Smooth muscle cell (in vitro differentiated cells): ENCODE results near the gene TMEM18. TPM values are rescaled to one million over a fixed set of nuclear protein-coding genes. Genes with fewer than 3 reads are reported as not detected.

Source experiments
- DNase-seq: peaks from one replicate; lab custom pipeline; 2025; ENCODE audit not compliant: unreplicated experiment; lab: John Stamatoyannopoulos, UW
- H2AFZ ChIP-seq: fragments of 200-600 bp; sonication (generic); 2 replicates; pipeline ENCODE4 v1.6.0; 2016; ENCODE audit warnings: antibody characterized with exemption, low read depth, mild to moderate bottlenecking
- H3F3A ChIP-seq: fragments of 200-600 bp; sonication (generic); 2 replicates; pipeline ENCODE4 v1.6.0; 2017; ENCODE audit warnings: antibody characterized with exemption, low read depth
- H3K27ac ChIP-seq: fragments of 200-600 bp; sonication (generic); 2 replicates; pipeline ENCODE4 v1.5.1; 2016; ENCODE audit warnings: low read depth, mild to moderate bottlenecking
- H3K27me3 ChIP-seq: fragments of 200-600 bp; sonication (generic); 2 replicates; pipeline ENCODE4 v1.6.1; 2016; ENCODE audit warnings: low read depth, mild to moderate bottlenecking
- H3K36me3 ChIP-seq: fragments of 200-600 bp; sonication (generic); 2 replicates; pipeline ENCODE4 v1.5.1; 2016; ENCODE audit warnings: low read depth
- H3K4me1 ChIP-seq: fragments of 200-600 bp; sonication (generic); 2 replicates; pipeline ENCODE4 v1.5.1; 2016; ENCODE audit warnings: low read depth
- H3K4me2 ChIP-seq: fragments of 200-600 bp; sonication (generic); 2 replicates; pipeline ENCODE4 v1.6.0; 2016; ENCODE audit warnings: mild to moderate bottlenecking
- H3K4me3 ChIP-seq: fragments of 200-600 bp; sonication (generic); 2 replicates; pipeline ENCODE4 v1.5.1; 2016; ENCODE audit warnings: mild to moderate bottlenecking
- H3K79me2 ChIP-seq: fragments of 200-600 bp; sonication (generic); 2 replicates; pipeline ENCODE4 v1.6.0; 2016; ENCODE audit warnings: low read depth, mild to moderate bottlenecking
- H3K9ac ChIP-seq: fragments of 200-600 bp; sonication (generic); 2 replicates; pipeline ENCODE4 v1.6.0; 2016; ENCODE audit warnings: low read depth
- H3K9me3 ChIP-seq: fragments of 200-600 bp; sonication (generic); replicated peaks from 2 replicates; pipeline ENCODE4 v1.5.1; 2016; ENCODE audit warnings: low read depth
- H4K20me1 ChIP-seq: fragments of 200-600 bp; sonication (generic); 2 replicates; pipeline ENCODE4 v1.6.0; 2016; ENCODE audit warnings: low read depth
- WGBS: methylation state at CpG from one replicate; pipeline ENCODE4 v1.1.7; 2016; ENCODE audit warnings: low lambda C conversion rate; 5-methylcytosine and 5-hydroxymethylcytosine counted together
- polyA plus RNA-seq: library from polyadenylated mRNA; unstranded; fragments of >200 nt; fragmentation: Nextera tagmentation; extraction: Ambion mirVana; gene quantifications from 2 replicates; pipeline ENCODE4 v1.2.1, GENCODE V29; 2016
- total RNA-seq: library from RNA; depleted of rRNA; stranded (reverse); fragments of >200 nt; gene quantifications from 2 replicates; pipeline ENCODE4 v1.2.3, GENCODE V29; 2014
- TF ChIP-seq, protein P1 (sequence below): fragments of 200-600 bp; sonication (generic); IDR thresholded peaks from 2 replicates; pipeline ENCODE4 v1.5.1; 2017; ENCODE audit warnings: borderline replicate concordance, mild to moderate bottlenecking, antibody characterized with exemption; ENCODE audit not compliant: insufficient read depth, poor library complexity, severe bottlenecking

The TMEM18 gene
- total and polyA plus RNA-seq, 2 experiments from 2014 or later, result 18.3 to 29.1 TPM

DNA sequence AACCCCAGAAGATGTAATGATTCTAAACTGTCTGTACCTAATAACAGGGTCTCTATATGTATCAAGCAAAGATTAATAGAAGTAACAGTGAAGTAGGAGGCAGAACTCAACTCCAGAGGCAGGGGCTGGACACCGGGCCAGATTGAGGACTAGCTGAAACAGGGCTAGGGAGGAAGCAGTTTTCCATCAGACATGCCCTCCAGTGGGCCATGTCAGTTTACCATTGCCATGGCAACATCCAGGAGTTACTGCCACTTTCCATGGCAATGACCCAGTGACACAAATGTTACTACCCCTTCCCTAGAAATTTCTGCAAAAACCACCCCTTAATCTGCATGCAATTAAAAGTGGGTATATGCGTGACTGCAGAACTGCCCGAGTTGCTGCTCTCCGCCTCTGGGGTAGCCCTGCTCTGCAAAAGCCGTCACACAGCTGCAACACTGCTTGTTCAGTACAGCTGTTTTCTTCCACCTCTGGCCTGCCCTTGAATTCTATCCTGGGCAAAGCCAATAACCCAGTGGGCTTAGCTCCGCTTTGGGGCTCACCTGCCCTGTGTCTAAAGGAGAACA, 58.7 kb downstream of the TMEM18 start:
- TF ChIP-seq, protein P1, sequence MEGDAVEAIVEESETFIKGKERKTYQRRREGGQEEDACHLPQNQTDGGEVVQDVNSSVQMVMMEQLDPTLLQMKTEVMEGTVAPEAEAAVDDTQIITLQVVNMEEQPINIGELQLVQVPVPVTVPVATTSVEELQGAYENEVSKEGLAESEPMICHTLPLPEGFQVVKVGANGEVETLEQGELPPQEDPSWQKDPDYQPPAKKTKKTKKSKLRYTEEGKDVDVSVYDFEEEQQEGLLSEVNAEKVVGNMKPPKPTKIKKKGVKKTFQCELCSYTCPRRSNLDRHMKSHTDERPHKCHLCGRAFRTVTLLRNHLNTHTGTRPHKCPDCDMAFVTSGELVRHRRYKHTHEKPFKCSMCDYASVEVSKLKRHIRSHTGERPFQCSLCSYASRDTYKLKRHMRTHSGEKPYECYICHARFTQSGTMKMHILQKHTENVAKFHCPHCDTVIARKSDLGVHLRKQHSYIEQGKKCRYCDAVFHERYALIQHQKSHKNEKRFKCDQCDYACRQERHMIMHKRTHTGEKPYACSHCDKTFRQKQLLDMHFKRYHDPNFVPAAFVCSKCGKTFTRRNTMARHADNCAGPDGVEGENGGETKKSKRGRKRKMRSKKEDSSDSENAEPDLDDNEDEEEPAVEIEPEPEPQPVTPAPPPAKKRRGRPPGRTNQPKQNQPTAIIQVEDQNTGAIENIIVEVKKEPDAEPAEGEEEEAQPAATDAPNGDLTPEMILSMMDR, result no peak
- no peaks in the 10 kb centered on the region for H3F3A ChIP-seq
- WGBS, result 93% methylated on average over 6 of the region's 6 CpGs
- no peak for DNase-seq
- no peaks in the 10 kb centered on the region for H4K20me1 ChIP-seq
- H3K27ac ChIP-seq, result no peak overlapping the region
- no peak overlapping the region for H2AFZ ChIP-seq
- no peaks in the 10 kb centered on the region for H3K36me3 ChIP-seq
- H3K4me2 ChIP-seq, result no peak overlapping the region
- no peak overlapping the region for H3K9ac ChIP-seq
- H3K4me1 ChIP-seq, result no peaks in the 10 kb centered on the region
- H3K79me2 ChIP-seq, result no peaks in the 10 kb centered on the region
- no peaks in the 10 kb centered on the region for H3K27me3 ChIP-seq
- no peak overlapping the region for H3K4me3 ChIP-seq
- H3K9me3 ChIP-seq, result no peaks in the 10 kb centered on the region

DNA sequence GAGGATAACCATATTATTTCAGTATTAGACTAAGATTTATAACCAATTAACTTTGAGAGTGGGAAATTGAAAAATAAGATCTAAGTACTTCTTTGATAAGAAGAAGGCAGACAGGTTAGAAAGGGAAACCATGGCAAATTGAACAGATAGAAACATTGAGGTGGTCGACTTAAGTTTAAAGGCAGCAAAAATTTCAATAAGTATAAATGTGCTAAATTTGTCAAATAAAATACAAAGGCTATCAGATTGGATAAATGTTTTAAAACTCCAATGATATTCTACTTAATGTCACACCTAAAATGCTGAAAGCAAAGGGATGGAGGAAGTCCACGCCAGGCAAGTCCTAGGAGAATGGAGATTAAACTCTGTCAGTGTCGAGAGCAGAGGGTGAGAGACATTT, 59.2 kb downstream of the TMEM18 start:
- no peak overlapping the region for H2AFZ ChIP-seq
- no peak overlapping the region for H3K4me2 ChIP-seq
- no peaks in the 10 kb centered on the region for H4K20me1 ChIP-seq
- no peaks in the 10 kb centered on the region for H3K4me1 ChIP-seq
- H3K79me2 ChIP-seq, result no peaks in the 10 kb centered on the region
- H3K9ac ChIP-seq, result no peak overlapping the region
- H3K27ac ChIP-seq, result no peak overlapping the region
- H3K36me3 ChIP-seq, result no peaks in the 10 kb centered on the region
- TF ChIP-seq, protein P1, result no peak
- WGBS, result 84% methylated on average over 3 of the region's 3 CpGs
- no peaks in the 10 kb centered on the region for H3K9me3 ChIP-seq
- H3K27me3 ChIP-seq, result no peaks in the 10 kb centered on the region
- H3K4me3 ChIP-seq, result no peak overlapping the region
- DNase-seq, result no peak
- H3F3A ChIP-seq, result no peaks in the 10 kb centered on the region
